Heart right ventricle (tissue), 16 donors: Measurements from ENCODE around the gene ECHS1. TPM values are rescaled to one million over a fixed set of nuclear protein-coding genes. Genes with fewer than 3 reads are reported as not detected.
"Not testable (repeated sequence)": the region's sequence is repeated elsewhere in the genome, so short reads cannot be mapped to it uniquely, and the experiment has no call there.

ENCODE experiments used
- ATAC-seq, 8 donors: fragments of 200-7000 bp; cut with Tn5 transposase; one replicate each; pipeline ENCODE4 v1.9.1; 2020; ENCODE audit warnings: mild to moderate bottlenecking in 8 of 8, moderate library complexity in 8 of 8, moderate number of reproducible peaks in 1 of 8
- DNase-seq, 2 donors: peaks; one replicate each; pipeline ENCODE4 v3.0.0-alpha.2; 2020
- H3K27ac ChIP-seq, 10 donors: fragments of 200-600 bp; sonication (generic) in 2 of 10; one replicate each; pipeline versions ENCODE4 v1.5.0 to v1.8.0; 2020 to 2022; ENCODE audit warnings: mild to moderate bottlenecking in 3 of 10
- H3K27me3 ChIP-seq, 7 donors: fragments of 200-600 bp; one replicate each; pipeline ENCODE4 v1.8.0; 2021 to 2022; ENCODE audit warnings: mild to moderate bottlenecking in 2 of 7
- H3K36me3 ChIP-seq, 9 donors: fragments of 200-600 bp; sonication (generic) in 1 of 9; one replicate each; pipeline versions ENCODE4 v1.5.0 to v1.8.0; 2020 to 2022; ENCODE audit warnings: mild to moderate bottlenecking in 2 of 9
- H3K4me1 ChIP-seq, 9 donors: fragments of 200-600 bp; sonication (generic) in 1 of 9; one replicate each; pipeline versions ENCODE4 v1.5.0 to v1.8.0; 2020 to 2022; ENCODE audit warnings: mild to moderate bottlenecking in 4 of 9
- H3K4me3 ChIP-seq, 10 donors: fragments of 200-600 bp; sonication (generic) in 2 of 10; one replicate each; pipeline versions ENCODE4 v1.5.0 to v1.8.0; 2020 to 2022; ENCODE audit warnings: mild to moderate bottlenecking in 7 of 10, moderate library complexity in 2 of 10
- H3K9me3 ChIP-seq, 11 donors: fragments of 200-600 bp in 10 of 11; sonication (generic) in 2 of 11; one replicate each; pipeline versions ENCODE4 v1.5.0 to v1.8.0; 2013 to 2022; ENCODE audit warnings: mild to moderate bottlenecking in 2 of 11, control low read depth in 1 of 11, moderate library complexity in 1 of 11
- WGBS, 2 donors: extraction: QIAGEN DNeasy Blood & Tissue Kit; methylation state at CpG; one replicate each; pipeline ENCODE4 v1.1.7; 2013; ENCODE audit warnings: inconsistent platforms in 1 of 2; 5-methylcytosine and 5-hydroxymethylcytosine counted together
- intact Hi-C, 10 donors: fragments of 100-400 bp; cut with DNase I; formaldehyde crosslinking; loops; one replicate each; pipeline versions ENCODE4 v1.11.1 to v1.14.2; 2022
- polyA plus RNA-seq, 2 donors: library from polyadenylated mRNA; stranded (reverse); fragments of 200-250 nt; gene quantifications; one replicate each; pipeline ENCODE4 v1.2.3, GENCODE V29; 2013
- total RNA-seq, 10 donors: library from RNA; stranded (reverse); fragmentation: NEBNext Ultra II Directional in 3 of 10; extraction: Animal tissue kit (Norgen Biotek cat#: 25700) in 3 of 10; gene quantifications; one replicate each; pipeline versions ENCODE4 v1.2.1 to v1.2.4, GENCODE V29; 2021 to 2023
- TF ChIP-seq, protein P1 (sequence below), 9 donors: fragments of 200-600 bp; sonication (generic) in 2 of 9; IDR thresholded peaks; one replicate each; pipeline versions ENCODE4 v1.5.0 to v1.8.0; 2021 to 2022; ENCODE audit warnings: antibody characterized with exemption in 9 of 9, mild to moderate bottlenecking in 5 of 9, moderate library complexity in 1 of 9
- donor health status: Arrhythmogenic right ventricular cardiomyopathy.
- donor health status: ischemic (EF 13 %, LVEDD 7.1; RV severe dilation, severe dysfunction).
- donor health status: healthy with polysubstance abuse.
- donor health status: DM: no; HTN: yes; CAD: no.
- donor health status: DM: no; HTN: no; CAD: no.
- donor health status: ischemic (EF 25% LVEDD 6.9; RV normal size, moderate dysfunction).
- donor health status: ischemic (EF 25% LVEDD 5.7; RV mildly dilated, moderate dysfunction).
- donor health status: healthy.
- donor health status: DM: yes; HTN: yes; CAD: no.
- donor health status: Ischemic cardiomyopathy.
- donor health status: ischemic (EF 35%, LVEDD 5.7; RV mildly dilated, moderate dysfunction).
- donor health status: nonischemic (EF 11% LVEDD 7.7; RV severe dilation, severe dysfunction).
- donor health status: DM: yes; HTN: yes; CAD: no.
- donor health status: PGD.
- donor health status: ischemic (EF 29% LVEDD 5.4; RV normal size, mild dysfunction).
- donor health status: nonischemic (EF 23%, LVEDD 6.1; RV moderate dilation, normal function).

ECHS1 gene
- total and polyA plus RNA-seq, 12 donors, result 117 to 275 (median 213) TPM

DNA sequence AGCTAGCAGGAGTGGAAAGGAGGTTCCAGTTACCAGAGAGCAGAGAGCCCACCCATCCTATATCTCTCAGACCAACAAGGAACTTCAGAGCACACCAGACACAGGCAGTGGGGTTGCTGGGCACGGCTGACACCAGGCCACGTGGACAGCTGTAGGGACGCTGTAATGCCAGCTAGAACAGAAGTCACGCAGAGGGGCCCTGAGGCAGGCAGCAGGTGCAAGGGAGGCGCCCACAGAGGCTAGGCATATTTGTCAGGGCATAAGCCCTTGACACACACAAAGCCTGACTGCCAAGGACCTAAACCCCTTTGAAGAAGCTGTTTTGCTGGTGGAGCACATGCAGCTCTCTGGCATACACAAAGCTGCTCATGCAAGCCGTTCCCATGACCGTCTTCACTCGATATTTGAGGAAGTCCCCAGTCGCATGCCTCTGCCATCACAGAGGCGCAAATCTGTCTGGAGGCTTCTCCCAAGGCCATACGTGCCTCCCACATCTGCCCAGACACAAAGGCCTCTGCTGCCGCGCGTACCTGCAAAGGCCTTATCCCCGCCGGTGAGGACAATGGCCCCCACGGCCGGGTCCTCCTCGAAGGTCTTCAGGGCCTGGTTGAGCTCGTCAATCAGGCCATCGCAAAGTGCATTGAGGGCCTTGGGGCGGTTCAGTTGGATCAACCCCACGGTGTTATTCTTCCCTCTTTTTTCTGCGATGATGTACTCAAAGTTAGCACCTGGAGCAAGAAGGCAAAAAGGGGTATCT is 2.9 kb downstream of the ECHS1 start:
- no peak for DNase-seq
- no peaks in the 10 kb centered on the region for H3K27me3 ChIP-seq
- WGBS, 2 donors, result 91 to 93% methylated on average over 24 of the region's 24 CpGs
- TF ChIP-seq, protein P1, sequence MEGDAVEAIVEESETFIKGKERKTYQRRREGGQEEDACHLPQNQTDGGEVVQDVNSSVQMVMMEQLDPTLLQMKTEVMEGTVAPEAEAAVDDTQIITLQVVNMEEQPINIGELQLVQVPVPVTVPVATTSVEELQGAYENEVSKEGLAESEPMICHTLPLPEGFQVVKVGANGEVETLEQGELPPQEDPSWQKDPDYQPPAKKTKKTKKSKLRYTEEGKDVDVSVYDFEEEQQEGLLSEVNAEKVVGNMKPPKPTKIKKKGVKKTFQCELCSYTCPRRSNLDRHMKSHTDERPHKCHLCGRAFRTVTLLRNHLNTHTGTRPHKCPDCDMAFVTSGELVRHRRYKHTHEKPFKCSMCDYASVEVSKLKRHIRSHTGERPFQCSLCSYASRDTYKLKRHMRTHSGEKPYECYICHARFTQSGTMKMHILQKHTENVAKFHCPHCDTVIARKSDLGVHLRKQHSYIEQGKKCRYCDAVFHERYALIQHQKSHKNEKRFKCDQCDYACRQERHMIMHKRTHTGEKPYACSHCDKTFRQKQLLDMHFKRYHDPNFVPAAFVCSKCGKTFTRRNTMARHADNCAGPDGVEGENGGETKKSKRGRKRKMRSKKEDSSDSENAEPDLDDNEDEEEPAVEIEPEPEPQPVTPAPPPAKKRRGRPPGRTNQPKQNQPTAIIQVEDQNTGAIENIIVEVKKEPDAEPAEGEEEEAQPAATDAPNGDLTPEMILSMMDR (IDR thresholded peaks at IDR 0.05), result no peak
- H3K4me1 ChIP-seq, result peaks cover 4 to 23% (median 14%) of the 10 kb centered on the region in 9 donors
- no peak for ATAC-seq
- no peak overlapping the region for H3K4me3 ChIP-seq
- intact Hi-C loops, result no loop called here
- peaks cover 0 to 64% (median 45%) of the 10 kb centered on the region in 9 donors for H3K36me3 ChIP-seq
- H3K9me3 ChIP-seq, result no peaks in the 10 kb centered on the region
- H3K27ac ChIP-seq, result no peak overlapping the region

DNA sequence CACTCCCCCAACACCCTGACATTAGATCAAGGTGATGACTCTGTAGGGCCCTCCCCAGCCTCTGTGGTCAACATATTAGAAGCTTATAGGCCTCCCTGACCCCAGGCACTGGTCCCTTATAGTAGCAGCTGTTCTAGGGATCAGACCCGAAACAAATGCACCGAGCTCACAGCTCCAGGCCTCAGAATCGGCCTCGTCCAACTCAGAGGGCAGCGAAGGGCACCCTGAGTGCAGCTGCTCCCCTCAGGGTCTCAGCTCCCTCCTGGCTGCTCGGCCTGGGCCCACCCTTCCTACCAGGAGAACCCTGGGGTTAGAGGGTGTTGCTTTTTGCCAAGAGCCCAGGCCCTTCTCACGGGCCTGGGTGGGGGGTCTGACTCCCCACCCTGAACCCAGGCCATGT is 5.0 kb downstream of the ECHS1 start:
- intact Hi-C loops, result no loop called here
- no peaks in the 10 kb centered on the region for H3K27me3 ChIP-seq
- DNase-seq (no peak), ATAC-seq (no peak)
- peaks cover 4 to 20% (median 7%) of the 10 kb centered on the region in 9 donors for H3K4me1 ChIP-seq
- H3K27ac ChIP-seq, result no peak overlapping the region
- H3K4me3 ChIP-seq, result no peak overlapping the region
- no peaks in the 10 kb centered on the region for H3K9me3 ChIP-seq
- TF ChIP-seq, protein P1 (IDR thresholded peaks at IDR 0.05), result no peak
- peaks cover 0 to 84% (median 56%) of the 10 kb centered on the region in 9 donors for H3K36me3 ChIP-seq
- 92 to 93% methylated on average over 7 of the region's 7 CpGs for WGBS, 2 donors

DNA sequence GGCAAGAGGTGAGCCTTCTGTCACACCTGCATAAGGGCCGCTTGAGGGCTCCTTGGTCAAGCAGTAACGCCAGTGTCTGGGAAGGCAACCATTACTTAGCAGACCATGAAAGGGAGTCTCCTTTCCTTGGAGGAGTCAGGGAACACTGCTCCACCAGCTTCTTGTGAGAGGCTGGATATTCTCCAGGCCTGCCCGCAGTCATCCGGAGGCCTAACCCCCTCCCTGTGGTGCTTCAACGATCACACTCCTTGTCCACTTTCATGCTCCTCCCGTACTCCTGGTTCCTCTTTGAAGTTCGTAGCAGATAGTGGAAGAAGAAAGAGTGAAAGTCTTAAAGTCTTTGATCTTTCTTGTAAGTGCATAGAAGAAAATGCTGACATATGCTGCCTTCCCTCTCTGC is 5.7 kb downstream of the ECHS1 start:
- ATAC-seq, intact Hi-C loops: not testable (repeated sequence)

DNA sequence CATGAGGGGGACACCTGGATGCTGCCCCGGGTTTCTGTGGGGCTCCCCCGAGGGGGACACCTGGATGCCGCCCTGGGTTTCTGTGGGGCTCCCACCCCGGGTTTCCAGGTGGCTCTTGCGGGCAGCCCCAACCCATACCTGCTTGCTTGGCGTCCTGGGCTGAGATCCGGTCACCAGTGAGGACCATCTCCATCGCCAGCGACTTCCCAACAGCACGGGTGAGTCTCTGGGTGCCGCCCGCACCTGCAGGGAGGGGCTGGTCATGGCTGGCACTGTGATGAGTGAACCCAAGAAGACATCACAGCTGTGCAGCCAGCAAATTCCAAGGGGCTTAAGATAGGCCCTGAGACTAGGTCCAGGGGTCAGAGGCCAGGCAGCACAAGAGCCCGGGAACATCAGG is 6.4 kb downstream of the ECHS1 start:
- Histone ChIP-seq H3K27ac (no peak overlapping the region), H3K36me3 (peaks cover 0 to 98% (median 56%) of the 10 kb centered on the region in 9 donors), H3K27me3 (no peaks in the 10 kb centered on the region), H3K4me3 (no peak overlapping the region), H3K9me3 (no peaks in the 10 kb centered on the region), H3K4me1 (peaks cover 0 to 12% (median 0%) of the 10 kb centered on the region in 9 donors)
- ATAC-seq (no peak), DNase-seq (no peak)
- intact Hi-C loops, result no loop called here
- TF ChIP-seq, protein P1 (IDR thresholded peaks at IDR 0.05), result no peak
- WGBS, 2 donors, result 95 to 97% methylated on average over 13 of the region's 13 CpGs

More for the DNA sequence above, 5.7 kb downstream of the ECHS1 start:
- WGBS, 2 donors, result 79 to 83% methylated on average over 3 to 5 of the region's 7 CpGs
- not testable (repeated sequence) for H3K4me3 ChIP-seq, H3K27me3 ChIP-seq, H3K27ac ChIP-seq, H3K9me3 ChIP-seq, DNase-seq
- Histone ChIP-seq H3K4me1 (peaks cover 4 to 19% (median 7%) of the 10 kb centered on the region in 9 donors), H3K36me3 (peaks cover 0 to 91% (median 56%) of the 10 kb centered on the region in 9 donors)

DNA sequence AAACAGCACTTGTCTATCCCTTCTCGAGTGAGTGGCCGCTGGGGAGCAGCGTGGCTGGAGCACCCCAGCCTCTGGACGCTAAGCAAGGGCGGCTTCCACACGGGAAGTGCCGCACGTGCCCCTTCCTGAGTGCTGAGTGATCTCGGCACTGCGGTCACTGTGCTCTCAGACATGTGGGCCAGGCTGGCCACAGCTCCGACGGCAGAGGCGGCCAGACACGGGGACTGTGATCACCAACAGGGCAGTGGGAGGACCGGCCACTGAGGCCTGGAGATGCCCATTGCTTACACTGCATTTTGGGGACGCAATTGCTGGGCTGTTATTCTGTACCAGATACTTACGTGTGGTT is 7.0 kb downstream of the ECHS1 start:
- intact Hi-C loops, result no loop called here
- ATAC-seq (no peak), DNase-seq (no peak)
- no peak overlapping the region for H3K27ac ChIP-seq
- H3K9me3 ChIP-seq, result peaks cover 0 to 3% (median 0%) of the 10 kb centered on the region in 11 donors
- peaks cover 0 to 96% (median 56%) of the 10 kb centered on the region in 9 donors for H3K36me3 ChIP-seq
- 83 to 84% methylated on average over 17 of the region's 17 CpGs for WGBS, 2 donors
- no peaks in the 10 kb centered on the region for H3K27me3 ChIP-seq
- H3K4me3 ChIP-seq, result no peak overlapping the region
- TF ChIP-seq, protein P1 (IDR thresholded peaks at IDR 0.05), result no peak
- H3K4me1 ChIP-seq, result peaks cover 0 to 9% (median 0%) of the 10 kb centered on the region in 9 donors
